ENCODE data around the gene MEAK7. TPM values are rescaled to one million over a fixed set of nuclear protein-coding genes. Genes with fewer than 3 reads are reported as not detected.

Gene MEAK7
- polyA plus RNA-seq, 6 donors from 2014 or later, result 2.1 to 4.7 (median 3.1) TPM

DNA sequence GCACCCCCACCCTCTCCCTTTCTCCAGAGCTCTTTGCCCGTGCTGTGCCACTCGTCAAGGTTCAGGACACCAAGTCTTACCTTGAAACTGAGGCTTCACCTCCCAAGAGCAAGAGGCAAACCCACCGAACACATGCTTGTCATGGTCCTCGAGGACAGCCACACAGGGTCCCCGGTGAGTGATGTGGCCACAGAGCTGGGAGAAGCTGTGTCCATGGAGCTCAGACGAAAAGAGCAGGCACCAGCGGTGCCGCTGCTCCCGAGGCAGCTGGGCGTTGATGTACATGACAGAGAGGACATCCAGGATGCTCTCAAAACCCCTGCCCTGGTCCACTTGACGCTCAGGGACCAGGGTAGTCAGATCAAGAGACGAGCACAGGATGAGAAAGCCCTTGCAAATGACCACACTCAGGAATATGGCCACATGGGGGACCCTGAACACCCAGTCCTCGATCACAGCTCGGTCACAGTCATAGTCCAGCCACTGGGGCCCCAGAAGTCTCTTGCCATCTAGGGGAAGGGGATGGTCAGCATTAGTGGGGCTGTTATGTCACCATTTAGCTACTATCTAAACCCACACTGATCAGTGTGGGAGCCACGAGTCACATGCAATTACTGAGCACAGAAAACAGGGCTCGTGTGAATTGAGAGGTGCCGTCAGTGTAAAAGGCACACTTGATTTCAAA, 17.8 kb downstream of the MEAK7 start:
- H3K4me3 Mint-ChIP-seq, result no peak overlapping the region
- H3K27ac Mint-ChIP-seq, result no peak overlapping the region
- H3K9me3 Mint-ChIP-seq, result no peaks in the 10 kb centered on the region
- H3K36me3 Mint-ChIP-seq, result peaks cover 6% of the 10 kb centered on the region in 2 donors
- peaks cover 0 to 18% (median 0%) of the 10 kb centered on the region in 3 donors for H3K4me1 Mint-ChIP-seq
- no peak for DNase-seq
- H3K27me3 Mint-ChIP-seq, result no peaks in the 10 kb centered on the region
- ATAC-seq (ENCODE audit: low read depth in 2 of 2), result no peak

DNA sequence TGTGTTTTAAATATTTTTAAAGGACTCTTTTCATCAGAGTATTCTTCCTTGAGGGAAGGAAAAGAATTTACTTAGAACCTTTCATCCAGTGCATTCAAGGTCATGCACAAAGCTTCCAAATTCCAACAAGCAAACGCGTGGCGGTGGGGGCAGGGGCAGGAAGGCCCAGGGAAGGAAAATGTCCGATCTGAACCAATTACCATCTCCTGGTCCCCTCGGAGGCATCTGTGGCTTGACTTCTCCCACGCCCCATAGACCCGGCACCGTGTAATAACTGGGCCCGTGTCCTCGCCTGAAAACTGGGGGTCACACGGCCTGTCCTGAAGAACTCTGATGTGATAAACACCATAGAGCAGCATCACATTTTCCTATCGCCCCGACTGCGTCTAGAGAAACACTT, 18.3 kb downstream of the MEAK7 start:
- no peak for ATAC-seq (ENCODE audit: low read depth in 2 of 2)
- Mint-ChIP-seq H3K27me3 (no peaks in the 10 kb centered on the region), H3K9me3 (no peaks in the 10 kb centered on the region), H3K4me3 (no peak overlapping the region), H3K4me1 (peaks cover 0 to 18% (median 0%) of the 10 kb centered on the region in 3 donors), H3K27ac (no peak overlapping the region), H3K36me3 (peaks cover 6% of the 10 kb centered on the region in 2 donors)
- DNase-seq, result no peak

DNA sequence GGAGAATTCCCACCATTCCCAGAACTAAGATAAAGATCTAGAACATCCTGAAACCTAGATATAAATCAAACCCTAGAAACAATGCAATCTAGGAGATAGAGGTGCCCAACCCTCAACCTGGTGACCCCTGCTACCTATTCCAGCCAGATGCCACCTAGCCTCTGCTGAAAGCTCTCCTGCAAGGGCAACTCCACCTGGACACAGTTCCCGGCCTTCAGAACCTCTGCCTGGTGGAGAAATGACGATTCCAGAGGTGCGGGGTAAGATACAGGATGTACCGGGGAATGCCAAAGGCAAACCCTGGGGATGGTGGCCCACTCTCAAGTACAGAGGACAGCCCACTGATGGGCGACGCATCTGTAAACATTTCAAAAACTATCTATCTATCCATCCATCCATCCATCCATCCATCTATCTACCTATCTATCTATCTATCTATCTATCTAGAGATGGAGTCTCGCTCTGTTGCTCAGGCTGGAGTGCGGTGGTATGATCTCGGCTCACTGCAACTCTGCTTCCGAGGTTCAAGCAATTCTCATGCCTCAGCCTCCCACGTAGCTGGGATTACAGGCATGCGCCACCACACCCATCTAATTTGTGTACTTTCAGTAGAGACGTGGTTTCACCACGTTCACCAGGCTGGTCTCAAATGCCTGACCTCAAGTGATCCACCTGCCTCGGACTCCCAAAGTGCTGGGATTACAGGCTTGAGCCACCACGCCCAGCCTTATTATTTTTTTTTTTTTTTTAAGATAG, 19.0 kb downstream of the MEAK7 start:
- H3K4me1 Mint-ChIP-seq, result peaks cover 0 to 18% (median 0%) of the 10 kb centered on the region in 3 donors
- H3K36me3 Mint-ChIP-seq, result peaks cover under 1% of the 10 kb centered on the region in 2 donors
- no peaks in the 10 kb centered on the region for H3K27me3 Mint-ChIP-seq
- DNase-seq (no peak), ATAC-seq (ENCODE audit: low read depth in 2 of 2) (no peak)
- H3K4me3 Mint-ChIP-seq, result no peak overlapping the region
- H3K9me3 Mint-ChIP-seq, result no peaks in the 10 kb centered on the region
- H3K27ac Mint-ChIP-seq, result no peak overlapping the region

DNA sequence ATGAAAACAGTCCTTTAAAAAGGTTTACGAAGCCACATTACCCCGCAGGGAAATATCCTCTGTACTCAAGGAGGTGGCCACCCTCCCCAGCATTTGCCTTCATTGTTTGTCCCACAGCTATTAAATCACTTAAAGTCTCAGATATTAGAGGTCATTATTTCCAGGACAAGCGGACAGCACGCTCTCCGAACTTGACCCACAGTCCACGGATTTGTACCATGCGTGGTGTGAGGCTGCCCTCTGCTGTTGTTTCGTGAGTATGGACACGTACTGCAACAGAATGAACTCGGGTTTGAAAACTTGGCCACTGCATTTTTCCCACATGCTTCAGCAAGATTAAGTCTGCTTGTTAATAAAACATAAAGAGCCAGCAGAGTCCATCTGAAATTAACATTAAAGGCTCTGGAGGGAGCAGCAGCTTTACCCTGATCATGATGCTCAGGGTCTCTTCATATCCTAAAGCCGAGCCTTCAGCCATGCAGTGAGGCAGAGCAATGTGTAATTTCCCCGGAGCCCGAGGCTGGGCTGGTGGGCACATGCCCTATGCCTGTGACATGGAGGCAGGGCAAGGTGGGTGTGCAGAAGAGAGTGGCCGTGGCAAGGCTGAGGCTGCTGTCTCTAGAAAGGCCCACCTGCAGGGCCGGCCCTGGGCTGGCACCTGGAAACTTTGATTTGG, 19.7 kb downstream of the MEAK7 start:
- DNase-seq (no peak), ATAC-seq (ENCODE audit: low read depth in 2 of 2) (no peak)
- Mint-ChIP-seq H3K36me3 (no peaks in the 10 kb centered on the region), H3K4me3 (no peak overlapping the region), H3K4me1 (peaks cover 0 to 18% (median 0%) of the 10 kb centered on the region in 3 donors), H3K27ac (no peak overlapping the region), H3K27me3 (no peaks in the 10 kb centered on the region), H3K9me3 (no peaks in the 10 kb centered on the region)

DNA sequence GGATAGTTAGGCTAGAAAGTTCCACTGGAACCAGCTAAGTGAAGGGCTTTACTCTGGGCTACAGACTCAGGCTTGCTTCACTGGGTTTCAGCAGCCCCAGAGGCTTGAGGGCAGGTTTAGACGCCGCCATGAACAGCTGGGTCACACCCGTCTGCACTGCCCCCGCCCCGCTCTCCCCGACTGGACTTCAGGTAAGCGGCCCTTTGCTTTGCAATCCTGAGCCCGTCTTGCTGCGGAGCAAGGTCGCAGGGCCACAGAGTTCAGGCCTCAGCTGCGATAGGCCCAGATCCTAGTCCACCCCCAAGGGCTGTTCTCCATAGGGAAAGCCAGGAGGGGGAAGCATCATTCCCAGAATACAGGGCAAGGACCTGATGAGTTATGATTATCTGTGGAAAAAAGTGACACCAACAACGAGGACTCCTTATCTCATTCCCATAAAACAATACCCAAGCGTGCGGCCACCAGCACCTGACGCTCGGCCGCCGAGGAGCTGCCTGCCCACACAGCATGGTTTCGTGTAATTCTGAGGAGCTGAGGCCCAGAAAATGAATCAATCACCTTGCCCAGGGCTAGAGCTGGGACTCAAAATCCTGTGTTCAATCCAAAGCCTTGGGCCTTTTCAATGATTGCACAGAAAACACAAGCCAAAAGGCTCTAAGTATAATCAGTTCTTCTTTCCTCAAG, 20.4 kb downstream of the MEAK7 start:
- H3K27ac Mint-ChIP-seq, result no peak overlapping the region
- no peak overlapping the region for H3K4me3 Mint-ChIP-seq
- no peaks in the 10 kb centered on the region for H3K27me3 Mint-ChIP-seq
- no peak for DNase-seq
- H3K4me1 Mint-ChIP-seq, result peaks cover 0 to 18% (median 0%) of the 10 kb centered on the region in 3 donors
- no peaks in the 10 kb centered on the region for H3K9me3 Mint-ChIP-seq
- ATAC-seq (ENCODE audit: low read depth in 2 of 2), result no peak
- H3K36me3 Mint-ChIP-seq, result peaks cover 0 to 2% of the 10 kb centered on the region in 2 donors

DNA sequence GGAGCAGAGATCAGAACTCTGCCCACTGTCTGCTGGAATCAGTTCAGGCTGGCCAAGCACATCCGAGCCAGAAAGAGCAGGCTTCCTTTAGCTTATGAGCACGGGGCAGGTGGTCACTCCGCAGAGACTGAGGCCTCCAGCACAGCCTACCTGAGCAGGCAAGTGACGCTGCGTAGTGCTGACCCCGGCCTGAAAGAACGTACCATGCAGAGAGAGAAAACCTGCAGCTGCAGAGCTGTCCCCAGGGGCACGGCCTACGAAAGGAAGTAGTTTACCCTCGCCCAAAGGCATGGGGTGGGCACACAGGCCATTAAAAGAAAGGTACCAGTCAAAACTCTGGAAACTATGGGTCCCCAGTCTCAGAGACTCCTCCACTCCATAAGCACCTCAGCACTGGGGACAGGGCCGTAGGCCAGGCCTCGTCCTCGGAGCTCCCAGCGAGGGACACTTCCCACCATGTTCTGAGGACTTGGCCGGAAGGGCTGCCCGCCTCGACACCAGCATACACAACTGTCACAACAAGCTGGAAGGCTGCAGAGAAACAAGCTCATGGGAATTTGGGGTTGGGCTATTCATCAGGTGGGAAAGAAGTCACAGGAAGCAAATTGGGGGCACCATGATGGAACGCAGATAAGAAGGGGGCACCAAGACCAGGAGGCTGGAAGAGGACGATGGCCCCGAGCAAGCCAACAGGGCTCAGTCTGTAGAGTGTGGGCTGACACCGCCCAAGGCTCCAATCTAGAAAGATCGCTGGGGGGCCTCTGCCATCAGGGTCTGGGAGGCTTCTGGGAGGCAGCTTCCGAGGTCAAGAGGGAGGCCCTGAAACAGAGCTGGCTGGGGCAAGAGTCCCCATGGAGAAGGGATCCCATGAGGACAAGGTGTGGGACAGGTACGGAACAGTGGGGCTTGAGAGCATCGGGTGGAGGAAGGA, 21.2 kb downstream of the MEAK7 start:
- ATAC-seq (ENCODE audit: low read depth in 2 of 2), result no peak
- no peak for DNase-seq
- H3K27me3 Mint-ChIP-seq, result no peaks in the 10 kb centered on the region
- no peaks in the 10 kb centered on the region for H3K9me3 Mint-ChIP-seq
- H3K4me1 Mint-ChIP-seq, result peaks cover 0 to 18% (median 0%) of the 10 kb centered on the region in 3 donors
- peaks cover 0 to 10% of the 10 kb centered on the region in 2 donors for H3K36me3 Mint-ChIP-seq
- H3K4me3 Mint-ChIP-seq, result no peak overlapping the region
- H3K27ac Mint-ChIP-seq, result peak overlapping the region in 2 of 6 donors; percentile 33 to 62

DNA sequence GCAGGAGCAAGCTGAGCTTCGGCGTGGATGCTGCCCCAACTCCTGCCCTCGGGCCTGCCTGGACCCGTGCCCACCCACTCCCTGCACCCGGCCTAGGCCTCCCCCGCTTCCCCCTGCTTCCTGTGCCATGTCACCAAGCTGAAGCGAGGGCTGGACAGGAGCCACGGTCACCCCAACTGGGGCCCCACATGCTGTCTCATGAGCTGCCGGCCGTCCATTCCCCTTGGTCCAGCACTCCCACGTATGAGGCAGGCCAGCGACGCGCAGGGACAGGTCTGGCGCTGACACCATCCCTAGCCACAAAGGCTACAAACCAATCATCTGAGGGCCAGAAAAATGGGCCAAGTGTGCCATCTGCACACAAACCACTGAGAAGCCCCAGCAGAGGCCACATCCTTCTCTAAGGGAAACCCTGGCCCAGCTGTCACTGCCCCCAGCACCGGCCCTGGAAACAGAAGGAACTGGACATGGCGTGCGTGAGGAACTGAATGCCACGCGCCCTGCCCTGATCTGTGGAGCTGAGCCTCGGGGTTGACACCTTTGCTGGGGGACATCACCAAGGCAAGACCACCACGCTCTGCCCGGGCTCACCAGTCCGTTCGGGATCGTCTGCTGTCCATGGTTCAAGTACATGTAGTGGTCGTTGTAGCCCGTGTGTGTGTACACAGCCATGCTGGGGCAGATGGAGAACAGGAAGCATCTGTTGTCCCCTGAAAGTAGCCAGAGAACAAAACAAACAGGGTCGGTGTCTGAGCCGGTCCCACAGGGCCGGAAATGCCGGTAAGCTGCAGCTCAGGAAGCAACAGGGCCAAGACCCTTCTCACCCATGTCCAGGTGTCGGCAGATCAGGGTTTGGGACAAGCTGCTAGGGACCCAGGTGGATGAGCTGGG, 22.2 kb downstream of the MEAK7 start:
- no peak for ATAC-seq (ENCODE audit: low read depth in 2 of 2)
- Mint-ChIP-seq H3K4me1 (peaks cover 0 to 18% (median 0%) of the 10 kb centered on the region in 3 donors), H3K9me3 (no peaks in the 10 kb centered on the region), H3K27ac (no peak overlapping the region), H3K36me3 (peaks cover 0 to 12% of the 10 kb centered on the region in 2 donors), H3K27me3 (no peaks in the 10 kb centered on the region), H3K4me3 (no peak overlapping the region)
- DNase-seq, result no peak

DNA sequence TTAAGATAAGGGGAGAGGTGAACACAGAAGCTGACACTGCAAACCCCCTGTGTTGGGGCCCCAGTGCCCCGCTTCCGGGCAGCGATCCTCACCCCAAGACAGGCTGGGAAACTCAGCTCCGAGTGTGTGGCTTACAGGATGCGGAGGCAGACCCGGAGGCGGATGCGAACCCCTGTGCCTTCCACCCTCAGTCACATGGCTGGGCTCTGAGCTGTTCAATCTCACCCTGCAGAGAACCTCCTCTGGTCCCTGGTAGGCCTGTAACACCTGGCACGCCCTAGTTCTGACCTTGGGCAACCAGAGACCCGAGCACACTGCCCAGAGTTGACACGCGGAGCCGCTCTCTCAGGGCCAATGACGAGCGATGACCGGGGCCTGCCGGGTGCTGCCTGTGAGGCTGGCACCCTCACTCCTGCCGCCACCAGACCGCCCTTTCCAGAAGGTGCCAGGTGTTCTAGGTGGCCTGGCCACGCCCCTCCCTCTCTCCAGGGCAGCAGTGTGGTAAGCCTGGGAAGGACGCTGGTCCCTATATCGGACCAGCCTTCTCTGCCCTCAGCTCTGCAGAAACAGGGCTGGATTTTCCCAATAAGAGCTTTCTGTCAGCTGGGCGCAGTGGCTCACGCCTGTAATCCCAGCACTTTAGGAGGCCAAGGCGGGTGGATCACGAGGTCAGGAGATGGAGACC, 23.3 kb downstream of the MEAK7 start:
- Mint-ChIP-seq H3K4me3 (no peak overlapping the region), H3K27ac (no peak overlapping the region), H3K36me3 (peaks cover 0 to 12% of the 10 kb centered on the region in 2 donors), H3K27me3 (no peaks in the 10 kb centered on the region), H3K9me3 (peaks cover 0 to 2% (median 0%) of the 10 kb centered on the region in 7 donors), H3K4me1 (peaks cover 0 to 18% (median 0%) of the 10 kb centered on the region in 3 donors)
- ATAC-seq (ENCODE audit: low read depth in 2 of 2) (no peak), DNase-seq (no peak)

DNA sequence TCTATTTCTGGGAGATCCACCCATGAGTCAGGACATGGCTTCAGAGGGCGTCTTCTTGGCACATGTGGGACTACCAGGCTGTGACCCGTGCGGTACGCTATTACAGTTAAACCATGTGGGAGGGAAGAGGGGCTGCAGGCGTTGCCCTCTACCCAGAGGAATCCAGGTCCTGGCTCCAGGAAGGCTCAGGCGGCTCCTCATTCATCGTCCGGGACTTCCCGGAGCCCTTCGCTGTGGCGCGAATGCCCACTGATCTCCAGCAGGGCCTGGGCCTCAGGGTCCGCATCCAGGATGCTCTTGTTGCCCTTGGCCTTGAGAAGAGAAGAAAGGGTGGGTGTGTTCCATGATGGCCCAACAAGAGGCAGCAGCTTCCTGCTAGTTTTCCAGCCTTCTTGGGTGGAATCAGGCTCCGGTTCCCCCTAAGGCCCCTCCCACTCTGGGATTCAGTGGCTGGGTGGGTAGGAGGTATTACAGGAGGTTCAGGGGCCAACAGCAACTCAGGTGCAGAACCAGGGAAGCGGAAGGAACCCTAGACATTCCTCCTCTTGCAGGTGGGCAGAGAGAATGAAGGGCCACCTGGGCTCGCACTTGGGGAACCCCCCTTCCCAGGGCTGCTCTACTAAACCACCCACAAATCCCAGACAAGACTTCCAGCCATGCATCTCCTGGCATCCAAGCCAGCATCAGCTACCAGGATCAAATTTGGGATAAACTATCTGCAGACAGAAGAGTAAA, 24.6 kb downstream of the MEAK7 start:
- Mint-ChIP-seq H3K4me1 (peaks cover 0 to 18% (median 0%) of the 10 kb centered on the region in 3 donors), H3K27me3 (no peaks in the 10 kb centered on the region), H3K9me3 (peaks cover 1 to 8% (median 4%) of the 10 kb centered on the region in 7 donors), H3K36me3 (peaks cover 3 to 13% of the 10 kb centered on the region in 2 donors), H3K27ac (no peak overlapping the region), H3K4me3 (no peak overlapping the region)
- ATAC-seq (ENCODE audit: low read depth in 2 of 2) (no peak), DNase-seq (no peak)

DNA sequence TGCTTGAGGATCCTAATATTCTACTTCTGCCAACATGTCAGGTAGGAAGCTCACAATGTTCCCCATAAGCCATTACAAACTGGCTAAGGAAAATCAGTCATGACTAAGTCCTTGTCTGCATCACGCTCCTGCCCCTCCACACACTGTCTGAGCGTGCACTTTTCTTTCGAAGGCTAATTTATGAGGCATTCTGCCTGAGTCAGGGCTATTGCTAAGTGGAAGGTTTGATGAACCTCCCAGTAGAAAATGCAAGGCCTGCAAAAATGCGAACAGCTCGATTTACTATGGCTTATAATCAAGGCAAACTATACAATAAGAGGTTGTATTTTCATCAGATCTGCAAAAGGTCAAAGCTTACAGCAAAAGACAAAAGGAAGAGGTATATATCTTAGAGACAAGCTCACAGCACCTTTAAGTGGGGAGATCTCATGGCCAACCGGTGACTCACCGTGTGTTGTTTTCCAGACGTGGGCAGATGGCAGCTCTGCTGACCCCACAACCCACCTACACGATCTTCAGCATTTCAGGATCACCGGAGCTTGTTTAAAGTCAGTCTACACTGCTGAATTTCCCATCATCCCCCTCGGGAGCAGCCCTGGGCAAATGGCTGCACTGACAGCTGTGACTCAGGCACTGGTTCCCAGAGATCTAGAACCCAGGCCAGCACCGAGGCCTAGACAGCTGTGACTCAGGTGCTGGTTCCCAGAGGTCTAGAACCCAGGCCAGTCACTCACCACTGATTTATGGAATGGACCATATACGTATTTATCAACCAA, 26.1 kb downstream of the MEAK7 start:
- Mint-ChIP-seq H3K4me3 (peak overlapping the region in 1 of 8 donors; percentile 60), H3K36me3 (peaks cover 16% of the 10 kb centered on the region in 2 donors), H3K27me3 (no peaks in the 10 kb centered on the region), H3K4me1 (peaks cover 0 to 15% (median 0%) of the 10 kb centered on the region in 3 donors), H3K9me3 (peaks cover 4 to 13% (median 6%) of the 10 kb centered on the region in 7 donors), H3K27ac (no peak overlapping the region)
- DNase-seq (no peak), ATAC-seq (ENCODE audit: low read depth in 2 of 2) (no peak)

Data from naive B cell (primary cell).